Spleen (tissue), 11 donors: ENCODE measurements around the gene USE1. TPM values are rescaled to one million over a fixed set of nuclear protein-coding genes. Genes with fewer than 3 reads are reported as not detected.
A peak's percentile ranks its signal among the peaks of the same experiment; 100 is the strongest.

ENCODE experiments used
- DNase-seq: peaks from one replicate; pipeline ENCODE4 v3.0.0-alpha.2; 2020
- H3K27ac ChIP-seq, 8 donors: fragments of 200-600 bp; sonication (generic) in 7 of 8; 1 replicate in 4 of 8; 2 replicates in 4 of 8; pipeline versions ENCODE4 v1.5.0 to v1.8.0; 2016 to 2021; ENCODE audit warnings: inconsistent platforms in 4 of 8, mild to moderate bottlenecking in 4 of 8, moderate library complexity in 1 of 8
- H3K27me3 ChIP-seq, 7 donors: fragments of 200-600 bp; sonication (generic) in 6 of 7; replicated peaks in 1 of 7; 1 replicate in 4 of 7; 2 replicates in 3 of 7; pipeline versions ENCODE4 v1.5.0 to v1.8.0; 2016 to 2021; ENCODE audit warnings: inconsistent platforms in 3 of 7, mild to moderate bottlenecking in 1 of 7
- H3K36me3 ChIP-seq, 6 donors: fragments of 200-600 bp; sonication (generic) in 5 of 6; 1 replicate in 4 of 6; 2 replicates in 2 of 6; pipeline versions ENCODE4 v1.5.0 to v1.8.0; 2016 to 2021; ENCODE audit warnings: inconsistent platforms in 2 of 6
- H3K4me1 ChIP-seq, 6 donors: fragments of 200-600 bp; sonication (generic) in 5 of 6; 1 replicate in 3 of 6; 2 replicates in 3 of 6; pipeline versions ENCODE4 v1.5.0 to v1.8.0; 2016 to 2021; ENCODE audit warnings: inconsistent platforms in 3 of 6
- H3K4me3 ChIP-seq, 8 donors: fragments of 200-600 bp; sonication (generic) in 7 of 8; 1 replicate in 4 of 8; 2 replicates in 4 of 8; pipeline versions ENCODE4 v1.5.0 to v1.8.0; 2016 to 2021; ENCODE audit warnings: inconsistent platforms in 4 of 8, mild to moderate bottlenecking in 4 of 8, moderate library complexity in 2 of 8
- H3K9me3 ChIP-seq, 8 donors: fragments of 200-600 bp; sonication (generic) in 7 of 8; 1 replicate in 4 of 8; 2 replicates in 4 of 8; pipeline versions ENCODE4 v1.5.0 to v1.8.0; 2016 to 2021; ENCODE audit warnings: inconsistent platforms in 4 of 8
- CTCF ChIP-seq, 11 experiments: fragments of 200-600 bp in 7 of 11; fragments of 450-650 bp in 4 of 11; sonication (generic) in 4 of 11; IDR thresholded peaks in 8 of 11; conservative IDR thresholded peaks in 3 of 11; 1 replicate in 7 of 11; 2 replicates in 4 of 11; pipeline versions ENCODE4 v1.4.0 to v1.8.0; 2016 to 2021; ENCODE audit warnings: antibody characterized with exemption in 11 of 11, inconsistent platforms in 4 of 11, mild to moderate bottlenecking in 1 of 11
- POLR2A ChIP-seq, 3 donors: fragments of 450-650 bp; IDR thresholded peaks; one replicate each; pipeline ENCODE4 v1.5.1; 2017; ENCODE audit warnings: antibody characterized with exemption in 3 of 3, mild to moderate bottlenecking in 1 of 3
- POLR2AphosphoS5 ChIP-seq, 3 donors: sonication (generic); formaldehyde crosslinking; IDR thresholded peaks; one replicate each; pipeline ENCODE4 v1.5.1; 2017; ENCODE audit warnings: antibody characterized with exemption in 3 of 3
- WGBS, 5 donors: extraction: QIAGEN DNeasy Blood & Tissue Kit in 3 of 5; methylation state at CpG; one replicate each; pipeline versions ENCODE4 v1.1.5 to v1.1.7; 2013 to 2018; 5-methylcytosine and 5-hydroxymethylcytosine counted together
- intact Hi-C: fragments of 100-400 bp; cut with DNase I; formaldehyde crosslinking; loops from one replicate; pipeline ENCODE4 v1.15.0; 2023; ENCODE audit warnings: low total_unique reads
- polyA plus RNA-seq, 3 donors: library from polyadenylated mRNA; stranded (reverse); fragments of 200-250 nt; gene quantifications; one replicate each; pipeline ENCODE4 v1.2.1, GENCODE V29; 2013
- total RNA-seq, 7 donors: library from RNA; depleted of rRNA in 3 of 7; stranded (reverse); fragments of >200 nt in 3 of 7; fragmentation: NEBNext Ultra II Directional in 4 of 7; extraction: Animal tissue kit (Norgen Biotek cat#: 25700) in 4 of 7; gene quantifications; one replicate each; pipeline versions ENCODE4 v1.1.0 to v1.2.1, GENCODE V29; 2016 to 2021
- donor health status: healthy with polysubstance abuse.
- donor health status: DM: no; HTN: no; CAD: no; lungs with moderate emphysema.
- donor health status: DM: no; HTN: no; CAD: no.
- donor health status: Bipolar disorder and iron deficiency.
- donor health status: healthy.
- donor health status: DM: no; HTN: no; CAD: no.
- donor health status: DM: yes; HTN: yes; CAD: no.

The USE1 gene
- total and polyA plus RNA-seq, 10 donors, result 17.2 to 74.4 (median 28.6) TPM

DNA sequence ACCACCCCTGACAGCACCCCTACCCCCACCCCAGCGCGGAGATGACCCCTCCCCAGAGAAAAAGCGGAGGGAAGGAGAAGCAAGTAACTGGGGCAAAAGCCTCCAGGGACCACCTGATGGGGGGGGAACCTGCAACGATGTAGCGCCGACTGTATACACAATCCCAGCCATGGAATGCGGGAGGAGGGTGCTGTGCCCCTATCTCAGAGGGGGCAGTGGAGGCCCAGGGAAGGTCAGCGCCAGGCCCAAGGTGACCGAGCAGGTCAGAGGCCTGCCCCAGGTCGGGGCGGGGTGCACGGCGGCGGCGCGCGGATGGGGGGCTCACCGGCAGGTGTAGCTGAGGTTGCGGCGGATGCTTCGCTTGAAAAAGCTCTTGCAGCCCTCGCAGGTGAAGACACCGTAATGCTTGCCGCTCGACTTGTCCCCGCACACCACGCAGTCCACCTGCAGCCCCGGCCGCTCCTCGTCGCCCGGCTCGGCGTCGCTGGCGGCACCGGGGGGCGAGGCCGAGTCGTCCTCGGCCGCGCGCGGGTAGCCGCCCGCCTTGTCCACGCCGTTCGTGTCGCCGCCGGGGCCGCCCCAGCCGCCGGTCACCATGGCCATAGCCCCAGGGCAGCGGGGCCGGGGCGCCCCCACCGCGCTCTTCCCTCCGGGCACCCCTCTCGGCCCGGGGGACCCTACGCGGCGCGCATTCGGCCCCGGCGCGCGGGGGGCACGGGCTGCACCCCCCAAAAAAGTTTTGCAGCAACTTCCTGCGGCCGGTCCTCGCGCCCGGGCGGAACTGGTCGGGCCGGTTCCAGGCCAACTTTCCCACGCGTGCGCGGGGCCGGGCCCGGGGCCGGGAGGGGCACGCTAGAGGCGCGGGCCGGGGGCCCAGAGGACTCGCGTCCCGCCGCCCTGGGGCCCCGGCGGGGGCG is 29.7 kb downstream of the USE1 start:
- Histone ChIP-seq H3K4me1 (peaks cover 10 to 55% (median 36%) of the 10 kb centered on the region in 6 donors), H3K27ac (peak overlapping the region; percentile 42 to 84 (median 68)), H3K9me3 (no peaks in the 10 kb centered on the region), H3K4me3 (peak overlapping the region; percentile 51 to 93 (median 66)), H3K27me3 (peaks cover 0 to 18% (median 0%) of the 10 kb centered on the region in 7 donors), H3K36me3 (peaks cover 0 to 10% (median 0%) of the 10 kb centered on the region in 6 donors)
- WGBS, 5 donors, result 3 to 29% (median 3%) methylated on average over 8 to 100 of the region's 100 CpGs
- intact Hi-C loops, result no loop called here
- peak; percentile 88 for DNase-seq
- TF ChIP-seq CTCF (IDR thresholded peaks at IDR 0.05 in 8 of 11, conservative IDR thresholded peaks at IDR 0.05 in 3 of 11), result no peak
- TF ChIP-seq POLR2A (IDR thresholded peaks at IDR 0.05), result no peak
- TF ChIP-seq POLR2AphosphoS5 (IDR thresholded peaks at IDR 0.05), result no peak

DNA sequence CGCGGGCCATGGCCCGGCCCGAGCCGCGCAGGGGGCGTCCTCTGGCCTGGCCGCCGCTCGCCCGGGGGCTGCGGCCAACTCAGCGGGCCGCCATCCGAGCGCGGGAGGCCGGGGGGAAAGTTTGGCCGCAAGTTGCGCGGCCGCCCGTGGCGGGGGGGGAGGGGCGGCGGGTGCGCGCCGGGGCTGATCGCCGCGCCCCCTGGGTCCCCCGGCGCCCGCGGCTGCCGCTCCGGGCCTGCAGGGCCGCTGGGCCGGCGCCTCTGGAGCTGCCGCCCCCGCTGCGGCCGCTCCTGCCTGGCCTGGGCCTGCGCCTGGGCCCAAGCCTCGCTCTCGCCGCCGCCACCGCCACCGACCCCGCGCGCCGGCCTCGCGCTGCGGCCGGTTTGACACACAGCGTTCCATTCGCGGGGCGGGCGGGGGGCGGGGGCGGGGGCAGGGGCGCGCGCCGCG is 30.4 kb downstream of the USE1 start, which contains the start of gene NR2F6:
Gene NR2F6, minus strand, starts transcription at position 385 of the 450 bp plus-strand sequence. CDS start 699 bp downstream, outside the sequence.
- Histone ChIP-seq H3K4me1 (peaks cover 10 to 55% (median 36%) of the 10 kb centered on the region in 6 donors), H3K4me3 (peak within 1 kb of the TSS; percentile 51 to 93 (median 66)), H3K36me3 (peaks cover 0 to 3% (median 0%) of the 10 kb centered on the region in 6 donors), H3K27ac (peak within 1 kb of the TSS; percentile 42 to 84 (median 72)), H3K9me3 (no peaks in the 10 kb centered on the region), H3K27me3 (peaks cover 0 to 18% (median 0%) of the 10 kb centered on the region in 7 donors)
- intact Hi-C loops, result no loop called here
- no peak for DNase-seq
- no peak for TF ChIP-seq POLR2A (IDR thresholded peaks at IDR 0.05)
- TF ChIP-seq POLR2AphosphoS5 (IDR thresholded peaks at IDR 0.05), result peak; percentile 67 to 71 (median 70)
- WGBS, 5 donors, result 0 to 1% (median 0%) methylated on average over 1 to 72 of the region's 72 CpGs; no CpG with 5 or more reads in 1 of the 5 donors

- H3K36me3 ChIP-seq, result peaks cover 0 to 6% (median 0%) of the 10 kb centered on the region in 6 donors
- TF ChIP-seq POLR2A (IDR thresholded peaks at IDR 0.05), result no peak
- TF ChIP-seq POLR2AphosphoS5 (IDR thresholded peaks at IDR 0.05), result no peak
- no peak for TF ChIP-seq CTCF (IDR thresholded peaks at IDR 0.05 in 8 of 11, conservative IDR thresholded peaks at IDR 0.05 in 3 of 11)
- H3K27ac ChIP-seq, result peak overlapping the region in 7 of 8 donors; percentile 41 to 84 (median 73)
- peaks cover 0 to 18% (median 0%) of the 10 kb centered on the region in 7 donors for H3K27me3 ChIP-seq
- DNase-seq, result peak; percentile 83
- peak overlapping the region; percentile 13 to 93 (median 66) for H3K4me3 ChIP-seq
- no peaks in the 10 kb centered on the region for H3K9me3 ChIP-seq
- peaks cover 10 to 55% (median 34%) of the 10 kb centered on the region in 6 donors for H3K4me1 ChIP-seq
- WGBS, 5 donors, result 19 to 28% (median 23%) methylated on average over 19 to 21 of the region's 21 CpGs
- intact Hi-C loops, result no loop called here
Observed at GRCh38 chr19:17246681-17247425, 31.7 kb downstream of the USE1 start.

DNA sequence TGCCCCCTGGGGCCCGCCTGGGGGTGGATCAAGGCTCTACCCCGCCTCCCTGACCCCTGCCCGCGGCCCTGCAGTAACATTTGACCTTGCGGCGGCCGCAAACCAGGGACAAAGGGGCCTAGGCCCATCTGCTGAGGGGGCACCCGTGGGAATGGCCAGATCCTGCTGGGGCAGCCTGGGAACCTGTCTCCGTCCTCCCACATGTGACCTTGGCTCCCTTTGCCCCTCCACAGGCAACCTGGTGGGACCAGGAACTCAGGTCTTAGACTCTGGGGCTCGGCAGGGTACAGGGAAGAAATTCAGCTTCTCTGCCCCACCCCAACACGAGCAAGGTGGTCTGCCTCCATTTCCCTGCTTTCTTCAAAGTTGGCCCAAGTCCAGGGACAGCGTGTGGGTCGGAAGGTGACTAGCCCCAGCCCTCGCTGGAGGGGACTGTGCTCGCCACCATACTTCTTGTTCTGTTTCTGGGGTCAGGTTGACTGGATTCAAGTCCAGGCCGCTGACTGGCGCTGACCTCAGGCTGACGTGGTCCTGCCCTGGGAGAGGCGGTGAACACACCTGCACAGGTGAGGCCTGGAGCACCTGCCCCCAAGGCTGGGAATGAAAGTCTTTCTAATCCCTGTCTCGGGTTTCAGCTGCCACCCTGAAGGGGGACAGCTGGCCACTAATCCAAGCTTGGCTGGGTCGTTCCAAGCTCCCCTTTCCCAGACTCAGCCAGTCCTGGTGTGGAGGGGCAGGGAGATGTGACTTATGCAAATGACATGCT is 33.0 kb downstream of the USE1 start:
- Histone ChIP-seq H3K27ac (peak overlapping the region in 1 of 8 donors; percentile 6), H3K27me3 (peaks cover 0 to 18% (median 0%) of the 10 kb centered on the region in 7 donors), H3K9me3 (no peaks in the 10 kb centered on the region), H3K4me3 (no peak overlapping the region), H3K4me1 (peaks cover 9 to 44% (median 27%) of the 10 kb centered on the region in 6 donors), H3K36me3 (peaks cover 0 to 7% (median 0%) of the 10 kb centered on the region in 6 donors)
- intact Hi-C loops, result no loop called here
- 72 to 83% (median 80%) methylated on average over 11 to 21 of the region's 21 CpGs for WGBS, 5 donors
- no peak for DNase-seq
- TF ChIP-seq POLR2AphosphoS5 (IDR thresholded peaks at IDR 0.05), result peak in 1 of 3 donors; percentile 33
- TF ChIP-seq POLR2A (IDR thresholded peaks at IDR 0.05), result no peak
